Activated CD8-positive, alpha-beta T cell treated with anti-CD3 and anti-CD28 coated beads, Interleukin-2, amount 10 ng/mL, durations not matched to agents 7 days and 5 days (primary cell): Measurements from ENCODE around the gene DIRAS2. TPM values are rescaled to one million over a fixed set of nuclear protein-coding genes. Genes with fewer than 3 reads are reported as not detected.

Source experiments
- total RNA-seq, 2 experiments: library from RNA; stranded (reverse); gene quantifications; one replicate each; pipeline ENCODE4 v1.2.3, GENCODE V29; 2021

The DIRAS2 gene
- total RNA-seq, 2 experiments from 2014 or later, result not detected

Other genes with a start within 250 kb of the DIRAS2 start
- gene SYK, start 159.0 kb upstream of the DIRAS2 start, total RNA-seq, result under 1 TPM; 0.13 TPM